GM12801 (cell line): ENCODE data around the gene CFTR.

ENCODE experiments used
- CTCF ChIP-seq: IDR thresholded peaks from one replicate; pipeline ENCODE4 v1.5.1; 2011; ENCODE audit warnings: control low read depth; ENCODE audit not compliant: insufficient read length; ENCODE audit errors: extremely low read depth

Gene CFTR

DNA sequence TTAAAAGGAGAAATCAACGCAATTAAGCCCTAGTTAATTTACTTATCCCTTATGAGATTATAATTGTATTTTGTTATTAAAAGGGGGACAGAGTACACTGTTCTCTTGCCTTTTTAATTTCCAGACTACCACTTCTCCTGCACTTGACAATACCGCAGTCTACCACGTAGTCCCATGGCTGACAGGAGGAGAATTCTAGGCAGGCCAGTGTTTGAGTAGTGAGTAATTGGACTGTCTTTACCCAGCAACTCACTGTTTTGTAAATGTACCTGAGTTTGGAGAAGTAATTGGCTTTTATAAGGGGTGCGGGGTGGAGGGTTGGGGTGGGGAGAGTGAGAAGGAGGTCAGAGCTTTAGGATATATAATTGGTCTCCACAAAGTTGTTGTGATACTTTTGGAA, 85.4 kb downstream of the CFTR start:
- TF ChIP-seq CTCF, result no peak

DNA sequence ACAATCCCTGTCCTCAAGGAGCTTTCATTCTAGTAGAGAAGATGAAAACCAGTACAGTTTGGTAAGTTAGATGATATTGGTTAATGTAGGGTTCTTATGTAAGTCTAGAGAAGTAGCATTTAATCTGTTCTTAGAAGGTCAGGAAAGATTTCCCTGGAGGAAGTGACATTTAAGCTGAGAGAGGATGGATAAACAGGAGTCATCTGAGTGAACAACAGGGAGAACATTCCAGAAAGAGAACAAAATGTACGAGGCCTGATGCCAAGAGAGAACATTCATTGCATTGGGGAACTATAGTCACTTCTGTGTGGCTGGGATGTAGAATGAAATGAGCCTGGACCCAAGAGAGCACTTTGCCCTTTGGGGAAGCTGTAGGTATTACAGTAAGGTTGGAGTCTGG, 88.0 kb downstream of the CFTR start:
- no peak for TF ChIP-seq CTCF

DNA sequence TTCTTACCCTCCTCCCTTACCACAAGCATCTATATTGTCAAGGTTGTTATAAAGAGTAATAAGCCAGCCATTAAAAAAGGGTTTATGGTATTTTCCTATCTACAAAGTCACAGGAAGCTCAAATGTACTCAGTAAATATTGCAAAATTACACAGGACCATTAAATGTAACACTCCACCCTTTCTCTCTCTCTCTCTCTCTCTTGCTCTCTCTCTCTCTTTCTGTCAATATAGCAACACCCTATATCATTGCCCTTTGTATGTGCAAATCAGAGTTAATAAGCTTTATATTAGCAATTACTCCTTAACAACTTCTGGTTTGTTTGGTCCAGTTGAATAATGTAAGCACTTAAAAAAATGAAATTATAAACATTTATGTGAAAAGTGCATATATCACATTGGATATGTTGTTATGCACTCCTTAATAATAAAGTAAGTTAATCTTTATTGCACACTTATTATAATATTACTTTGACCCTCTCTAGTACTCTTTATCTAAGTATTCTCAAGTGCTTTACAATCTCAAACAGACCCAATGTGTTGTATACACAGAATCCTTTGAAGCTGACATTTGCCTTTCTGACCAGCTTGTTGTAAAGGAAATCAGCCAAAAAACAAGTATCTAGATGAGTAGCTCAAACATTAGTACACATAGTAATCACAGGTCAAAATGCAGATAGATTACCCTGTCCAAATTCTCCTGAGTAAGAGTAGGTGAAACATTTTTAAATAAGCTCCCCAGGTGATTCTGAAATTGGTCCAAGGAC, 93.2 kb downstream of the CFTR start:
- TF ChIP-seq CTCF, result no peak

DNA sequence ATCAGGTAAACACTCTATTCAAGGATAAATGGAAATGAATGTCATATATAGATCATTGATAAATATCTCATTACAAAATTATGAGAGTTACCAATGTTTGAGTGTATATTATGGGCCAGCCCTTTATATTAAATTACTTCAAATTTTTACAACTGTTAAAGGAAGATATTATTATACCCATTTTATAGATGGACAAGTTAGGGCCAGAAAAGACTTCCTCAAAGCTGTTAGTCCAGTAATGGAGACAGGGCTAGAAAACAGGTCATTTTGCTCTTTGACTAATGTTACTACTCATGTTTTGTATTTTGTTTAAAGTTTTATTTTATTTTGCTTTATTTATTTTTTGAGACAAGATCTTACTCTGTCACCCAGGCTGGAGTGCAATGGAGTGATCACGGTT, 101.6 kb downstream of the CFTR start:
- no peak for TF ChIP-seq CTCF

GRCh38 chr7:117582219-117582704, 102.4 kb downstream of the CFTR start:
- no peak for TF ChIP-seq CTCF

GRCh38 chr7:117587931-117588330, 108.1 kb downstream of the CFTR start:
- no peak for TF ChIP-seq CTCF

DNA sequence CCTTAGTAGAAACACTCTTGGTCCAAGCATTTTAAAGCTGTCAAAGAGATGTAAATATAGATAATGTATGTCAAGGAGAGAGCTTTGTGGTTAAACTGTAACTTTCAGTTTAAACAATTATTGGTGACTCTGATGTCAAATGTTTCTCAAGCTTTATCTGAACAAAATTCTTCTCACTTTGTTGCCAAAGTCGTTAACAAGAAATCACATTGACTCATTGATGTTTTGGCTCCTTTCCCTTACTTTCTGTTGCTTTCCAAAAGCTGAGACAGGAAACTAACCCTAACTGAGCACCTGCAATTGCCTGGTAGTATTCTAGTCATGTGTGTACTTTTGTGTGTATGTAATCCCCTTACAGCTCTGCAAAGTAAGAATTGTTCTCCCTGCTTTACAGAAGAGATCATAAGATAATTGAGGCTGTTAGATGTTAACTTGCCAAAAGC, 108.5 kb downstream of the CFTR start:
- no peak for TF ChIP-seq CTCF

DNA sequence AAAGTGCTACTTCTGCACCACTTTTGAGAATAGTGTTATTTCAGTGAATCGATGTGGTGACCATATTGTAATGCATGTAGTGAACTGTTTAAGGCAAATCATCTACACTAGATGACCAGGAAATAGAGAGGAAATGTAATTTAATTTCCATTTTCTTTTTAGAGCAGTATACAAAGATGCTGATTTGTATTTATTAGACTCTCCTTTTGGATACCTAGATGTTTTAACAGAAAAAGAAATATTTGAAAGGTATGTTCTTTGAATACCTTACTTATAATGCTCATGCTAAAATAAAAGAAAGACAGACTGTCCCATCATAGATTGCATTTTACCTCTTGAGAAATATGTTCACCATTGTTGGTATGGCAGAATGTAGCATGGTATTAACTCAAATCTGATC, 110.4 kb downstream of the CFTR start:
- no peak for TF ChIP-seq CTCF
